Tibial nerve (tissue), 3 donors: Measurements from ENCODE around the gene SF3B1.

Experiments used
- POLR2A ChIP-seq, 2 donors: fragments of 450-650 bp; IDR thresholded peaks; one replicate each; pipeline ENCODE4 v1.6.1; 2017; ENCODE audit warnings: antibody characterized with exemption in 2 of 2, mild to moderate bottlenecking in 2 of 2, moderate library complexity in 2 of 2
- TF ChIP-seq, protein P1 (sequence below), 5 experiments: fragments of 200-600 bp in 3 of 5; fragments of 450-650 bp in 2 of 5; sonication (generic) in 3 of 5; IDR thresholded peaks; one replicate each; pipeline ENCODE4 v1.5.1; 2016 to 2019; ENCODE audit warnings: antibody characterized with exemption in 5 of 5, mild to moderate bottlenecking in 3 of 5, moderate library complexity in 2 of 5

DNA sequence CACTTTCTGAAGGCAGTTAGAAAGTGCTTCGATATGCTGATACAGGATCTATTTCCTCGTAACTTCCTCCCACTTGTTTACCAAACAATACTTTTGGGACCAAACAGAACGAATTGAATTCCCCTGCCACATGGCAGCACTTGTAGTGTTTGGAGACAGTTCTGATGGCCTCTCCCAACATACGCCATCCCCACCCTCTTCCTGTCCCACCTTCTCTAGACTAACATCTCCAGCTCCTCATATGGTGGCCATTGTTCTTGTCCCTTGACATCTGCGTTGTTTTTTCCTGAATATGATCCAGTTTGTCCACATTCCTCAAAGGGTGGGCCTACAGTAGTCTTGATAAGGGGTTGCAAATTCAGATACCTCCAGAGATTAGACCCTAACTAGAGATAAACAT, 70.8 kb downstream of the SF3B1 start:
- TF ChIP-seq, protein P1, sequence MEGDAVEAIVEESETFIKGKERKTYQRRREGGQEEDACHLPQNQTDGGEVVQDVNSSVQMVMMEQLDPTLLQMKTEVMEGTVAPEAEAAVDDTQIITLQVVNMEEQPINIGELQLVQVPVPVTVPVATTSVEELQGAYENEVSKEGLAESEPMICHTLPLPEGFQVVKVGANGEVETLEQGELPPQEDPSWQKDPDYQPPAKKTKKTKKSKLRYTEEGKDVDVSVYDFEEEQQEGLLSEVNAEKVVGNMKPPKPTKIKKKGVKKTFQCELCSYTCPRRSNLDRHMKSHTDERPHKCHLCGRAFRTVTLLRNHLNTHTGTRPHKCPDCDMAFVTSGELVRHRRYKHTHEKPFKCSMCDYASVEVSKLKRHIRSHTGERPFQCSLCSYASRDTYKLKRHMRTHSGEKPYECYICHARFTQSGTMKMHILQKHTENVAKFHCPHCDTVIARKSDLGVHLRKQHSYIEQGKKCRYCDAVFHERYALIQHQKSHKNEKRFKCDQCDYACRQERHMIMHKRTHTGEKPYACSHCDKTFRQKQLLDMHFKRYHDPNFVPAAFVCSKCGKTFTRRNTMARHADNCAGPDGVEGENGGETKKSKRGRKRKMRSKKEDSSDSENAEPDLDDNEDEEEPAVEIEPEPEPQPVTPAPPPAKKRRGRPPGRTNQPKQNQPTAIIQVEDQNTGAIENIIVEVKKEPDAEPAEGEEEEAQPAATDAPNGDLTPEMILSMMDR (IDR thresholded peaks at IDR 0.05), result no peak
- no peak for TF ChIP-seq POLR2A (IDR thresholded peaks at IDR 0.05)
